NT2/D1 (cell line): ENCODE measurements around the gene RFLNA.

ENCODE experiments used
- YY1 ChIP-seq: IDR thresholded peaks from 2 replicates; pipeline ENCODE4 v1.6.1; 2011; ENCODE audit not compliant: insufficient read length, insufficient read depth
- ZNF274 ChIP-seq: IDR thresholded peaks from 2 replicates; pipeline ENCODE4 v1.6.1; 2011; ENCODE audit warnings: mild to moderate bottlenecking, low read depth, low read length

DNA sequence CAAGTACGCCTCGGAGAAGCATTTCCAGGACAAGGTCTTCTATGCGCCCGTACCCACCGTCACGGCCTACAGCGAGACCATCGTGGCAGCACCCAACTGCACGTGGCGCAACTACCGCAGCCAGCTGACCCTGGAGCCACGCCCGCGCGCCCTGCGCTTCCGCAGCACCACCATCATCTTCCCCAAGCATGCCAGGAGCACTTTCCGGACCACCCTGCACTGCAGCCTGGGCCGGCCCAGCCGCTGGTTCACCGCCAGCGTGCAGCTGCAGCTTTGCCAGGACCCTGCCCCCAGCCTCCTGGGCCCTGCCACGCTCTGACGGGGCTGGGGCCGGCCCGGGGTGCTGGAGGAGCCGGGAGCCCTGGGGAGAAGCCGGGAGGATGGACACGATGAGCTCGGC, 19.3 kb downstream of the RFLNA start:
- TF ChIP-seq YY1 (no peak), ZNF274 (no peak)
